ENCODE measurements around the gene GTF2IRD1. TPM values are rescaled to one million over a fixed set of nuclear protein-coding genes. Genes with fewer than 3 reads are reported as not detected.

GTF2IRD1 gene
- total RNA-seq, 2 experiments from 2014 or later = 4.9 to 6.6 TPM

- ChIA-PET CTCF (interaction anchor here (0.8 to 6.6 kb wide), 3 partner anchors 119 to 151 kb away, joined by 3 to 112 read pairs (median 4); no protein-coding TSS in a partner anchor), POLR2A (no interaction called here)
- H3K9me3 Mint-ChIP-seq = no peaks in the 10 kb centered on the region
- peaks cover 11% of the 10 kb centered on the region for H3K4me1 Mint-ChIP-seq (ENCODE audit: low read depth)
- H3K27ac Mint-ChIP-seq = no peak overlapping the region
- no peaks in the 10 kb centered on the region for H3K36me3 Mint-ChIP-seq
- H3K4me3 Mint-ChIP-seq = no peak overlapping the region
- H3K27me3 Mint-ChIP-seq = no peaks in the 10 kb centered on the region
- DNase-seq = no peak
- intact Hi-C loops (cut with micrococcal nuclease) = no loop called here
These were observed 115.0 kb downstream of the GTF2IRD1 start for GRCh38 chr7:74568658-74569057.

- H3K9me3 Mint-ChIP-seq = no peaks in the 10 kb centered on the region
- no peaks in the 10 kb centered on the region for H3K36me3 Mint-ChIP-seq
- peak overlapping the region; percentile 80 for H3K27ac Mint-ChIP-seq
- peak overlapping the region; percentile 17 for H3K4me3 Mint-ChIP-seq
- H3K4me1 Mint-ChIP-seq (ENCODE audit: low read depth) = peaks cover 11% of the 10 kb centered on the region
- ChIA-PET CTCF (interaction anchor here (0.8 to 6.6 kb wide), 3 partner anchors 120 to 152 kb away, joined by 3 to 112 read pairs (median 4); no protein-coding TSS in a partner anchor), POLR2A (no interaction called here)
- DNase-seq = peak; percentile 58
- H3K27me3 Mint-ChIP-seq = no peaks in the 10 kb centered on the region
- intact Hi-C loops (cut with micrococcal nuclease) = no loop called here
These were observed 115.9 kb downstream of the GTF2IRD1 start for GRCh38 chr7:74569501-74570075.

- ChIA-PET POLR2A (no interaction called here), CTCF (interaction anchor here (0.9 to 6.6 kb wide), 2 partner anchors 34 to 153 kb away, joined by 3 to 112 read pairs; no protein-coding TSS in a partner anchor)
- H3K27ac Mint-ChIP-seq = no peak overlapping the region
- no peaks in the 10 kb centered on the region for H3K27me3 Mint-ChIP-seq
- no peak overlapping the region for H3K4me3 Mint-ChIP-seq
- no peaks in the 10 kb centered on the region for H3K36me3 Mint-ChIP-seq
- H3K4me1 Mint-ChIP-seq (ENCODE audit: low read depth) = peaks cover 11% of the 10 kb centered on the region
- intact Hi-C loops (cut with micrococcal nuclease) = no loop called here
- no peak for DNase-seq
- no peaks in the 10 kb centered on the region for H3K9me3 Mint-ChIP-seq
These were observed 116.9 kb downstream of the GTF2IRD1 start for GRCh38 chr7:74570533-74571156.

GRCh38 chr7:74572301-74572979, 118.7 kb downstream of the GTF2IRD1 start:
- CTCF ChIA-PET = no interaction called here
- peaks cover 11% of the 10 kb centered on the region for H3K4me1 Mint-ChIP-seq (ENCODE audit: low read depth)
- no peak for DNase-seq
- intact Hi-C loops (cut with micrococcal nuclease) = no loop called here
- no peaks in the 10 kb centered on the region for H3K27me3 Mint-ChIP-seq
- H3K27ac Mint-ChIP-seq = no peak overlapping the region
- no peak overlapping the region for H3K4me3 Mint-ChIP-seq
- H3K9me3 Mint-ChIP-seq = no peaks in the 10 kb centered on the region
- POLR2A ChIA-PET = no interaction called here
- no peaks in the 10 kb centered on the region for H3K36me3 Mint-ChIP-seq

GRCh38 chr7:74573512-74573911, 119.8 kb downstream of the GTF2IRD1 start:
- Mint-ChIP-seq H3K9me3 (no peaks in the 10 kb centered on the region), H3K4me1 (ENCODE audit: low read depth) (peaks cover 11% of the 10 kb centered on the region), H3K36me3 (no peaks in the 10 kb centered on the region), H3K27me3 (no peaks in the 10 kb centered on the region), H3K27ac (no peak overlapping the region), H3K4me3 (no peak overlapping the region)
- POLR2A ChIA-PET = no interaction called here
- CTCF ChIA-PET = no interaction called here
- intact Hi-C loops (cut with micrococcal nuclease) = no loop called here
- no peak for DNase-seq

GRCh38 chr7:74575083-74575784, 121.5 kb downstream of the GTF2IRD1 start:
- no peaks in the 10 kb centered on the region for H3K9me3 Mint-ChIP-seq
- H3K27me3 Mint-ChIP-seq = no peaks in the 10 kb centered on the region
- CTCF ChIA-PET = no interaction called here
- POLR2A ChIA-PET = no interaction called here
- no peaks in the 10 kb centered on the region for H3K36me3 Mint-ChIP-seq
- no peak overlapping the region for H3K4me3 Mint-ChIP-seq
- intact Hi-C loops (cut with micrococcal nuclease) = no loop called here
- no peak overlapping the region for H3K27ac Mint-ChIP-seq
- DNase-seq = no peak
- H3K4me1 Mint-ChIP-seq (ENCODE audit: low read depth) = no peaks in the 10 kb centered on the region

GRCh38 chr7:74575811-74576210, 122.1 kb downstream of the GTF2IRD1 start:
- Mint-ChIP-seq H3K4me1 (ENCODE audit: low read depth) (no peaks in the 10 kb centered on the region), H3K27ac (no peak overlapping the region), H3K36me3 (no peaks in the 10 kb centered on the region), H3K27me3 (no peaks in the 10 kb centered on the region), H3K4me3 (no peak overlapping the region), H3K9me3 (no peaks in the 10 kb centered on the region)
- POLR2A ChIA-PET = no interaction called here
- no peak for DNase-seq
- CTCF ChIA-PET = no interaction called here
- intact Hi-C loops (cut with micrococcal nuclease) = no loop called here

GRCh38 chr7:74579800-74580685, 126.3 kb downstream of the GTF2IRD1 start:
- H3K9me3 Mint-ChIP-seq = no peaks in the 10 kb centered on the region
- no peak overlapping the region for H3K4me3 Mint-ChIP-seq
- no peaks in the 10 kb centered on the region for H3K4me1 Mint-ChIP-seq (ENCODE audit: low read depth)
- intact Hi-C loops (cut with micrococcal nuclease) = no loop called here
- no peaks in the 10 kb centered on the region for H3K36me3 Mint-ChIP-seq
- ChIA-PET POLR2A (interaction anchor here (1.6 kb wide), 1 partner anchor 33 kb away, joined by 4 read pairs; no protein-coding TSS in a partner anchor), CTCF (interaction anchor here (1.1 kb wide), 1 partner anchor 13 kb away, joined by 3 read pairs; no protein-coding TSS in a partner anchor)
- H3K27ac Mint-ChIP-seq = no peak overlapping the region
- no peak for DNase-seq
- H3K27me3 Mint-ChIP-seq = no peaks in the 10 kb centered on the region

- DNase-seq = no peak
- Mint-ChIP-seq H3K4me3 (no peak overlapping the region), H3K36me3 (no peaks in the 10 kb centered on the region), H3K27me3 (no peaks in the 10 kb centered on the region), H3K9me3 (no peaks in the 10 kb centered on the region), H3K27ac (no peak overlapping the region), H3K4me1 (ENCODE audit: low read depth) (no peaks in the 10 kb centered on the region)
- ChIA-PET CTCF (no interaction called here), POLR2A (no interaction called here)
- intact Hi-C loops (cut with micrococcal nuclease) = no loop called here
These were observed 128.3 kb downstream of the GTF2IRD1 start for GRCh38 chr7:74581916-74582440.

GRCh38 chr7:74582447-74583039, 128.8 kb downstream of the GTF2IRD1 start:
- POLR2A ChIA-PET = no interaction called here
- Mint-ChIP-seq H3K9me3 (no peaks in the 10 kb centered on the region), H3K4me3 (no peak overlapping the region), H3K27me3 (no peaks in the 10 kb centered on the region), H3K36me3 (no peaks in the 10 kb centered on the region), H3K4me1 (ENCODE audit: low read depth) (no peaks in the 10 kb centered on the region), H3K27ac (no peak overlapping the region)
- intact Hi-C loops (cut with micrococcal nuclease) = no loop called here
- no peak for DNase-seq
- CTCF ChIA-PET = interaction anchor here (0.6 kb wide), 1 partner anchor 712 kb away, joined by 4 read pairs; no protein-coding TSS in a partner anchor

- Mint-ChIP-seq H3K4me3 (no peak overlapping the region), H3K27me3 (no peaks in the 10 kb centered on the region), H3K27ac (no peak overlapping the region), H3K36me3 (no peaks in the 10 kb centered on the region), H3K4me1 (ENCODE audit: low read depth) (no peaks in the 10 kb centered on the region), H3K9me3 (no peaks in the 10 kb centered on the region)
- POLR2A ChIA-PET = no interaction called here
- DNase-seq = no peak
- intact Hi-C loops (cut with micrococcal nuclease) = no loop called here
- CTCF ChIA-PET = no interaction called here
These were observed 129.9 kb downstream of the GTF2IRD1 start for GRCh38 chr7:74583630-74584029.

Data from activated CD4-positive, alpha-beta memory T cell treated with anti-CD3 and anti-CD28 coated beads for 36 hours (primary cell).